GM19324 (cell line): ENCODE measurements around the gene ORMDL3.

Experiments
- ATAC-seq: cut with Tn5 transposase; IDR thresholded peaks from one replicate; pipeline ENCODE4 v1.9.1; 2021; ENCODE audit warnings: mild to moderate bottlenecking, moderate library complexity; ENCODE audit not compliant: unreplicated experiment, low FRiP score

Gene ORMDL3

GRCh38 chr17:39927101-39927928 is at the start of gene ORMDL3, which contains the start of gene LRRC3C:
Gene ORMDL3 (minus strand): TSS chr17:39927601. CDS start chr17:39924203, 3,398 bp downstream.
Gene LRRC3C (plus strand): TSS chr17:39927732. CDS start chr17:39941524, 13,792 bp downstream.
- peak; percentile 89 for ATAC-seq

- ATAC-seq = no peak
Measured at GRCh38 chr17:39975801-39976200, 48.4 kb upstream of the ORMDL3 start.

- no peak for ATAC-seq
Measured at GRCh38 chr17:39974433-39974832, 47.0 kb upstream of the ORMDL3 start.

GRCh38 chr17:39973496-39973895 is 46.1 kb upstream of the ORMDL3 start:
- no peak for ATAC-seq

GRCh38 chr17:39972271-39972670 is 44.9 kb upstream of the ORMDL3 start:
- no peak for ATAC-seq

- no peak for ATAC-seq
Measured at GRCh38 chr17:39971076-39971603, 43.7 kb upstream of the ORMDL3 start.

GRCh38 chr17:39970157-39970692 is 42.8 kb upstream of the ORMDL3 start:
- ATAC-seq = no peak

GRCh38 chr17:39969375-39969774 is 42.0 kb upstream of the ORMDL3 start:
- ATAC-seq = no peak

GRCh38 chr17:39968761-39969160 is 41.4 kb upstream of the ORMDL3 start:
- ATAC-seq = no peak

GRCh38 chr17:39966771-39967170 is 39.4 kb upstream of the ORMDL3 start:
- no peak for ATAC-seq

GRCh38 chr17:39965017-39965699 is 37.8 kb upstream of the ORMDL3 start:
- no peak for ATAC-seq

- ATAC-seq = no peak
Measured at GRCh38 chr17:39963829-39964228, 36.4 kb upstream of the ORMDL3 start.

- no peak for ATAC-seq
Measured at GRCh38 chr17:39962642-39963220, 35.3 kb upstream of the ORMDL3 start, which contains the start of gene GSDMA. Gene GSDMA (plus strand): TSS chr17:39963004. CDS start chr17:39965688, 2,684 bp downstream.

- ATAC-seq = no peak
Measured at GRCh38 chr17:39960524-39961041, 33.2 kb upstream of the ORMDL3 start.

- ATAC-seq = no peak
Measured at GRCh38 chr17:39955726-39956225, 28.4 kb upstream of the ORMDL3 start.

- no peak for ATAC-seq
Measured at GRCh38 chr17:39954876-39955275, 27.5 kb upstream of the ORMDL3 start.

- ATAC-seq = no peak
Measured at GRCh38 chr17:39953471-39953888, 26.1 kb upstream of the ORMDL3 start.

GRCh38 chr17:39952680-39953470 is 25.5 kb upstream of the ORMDL3 start:
- peak; percentile 74 for ATAC-seq

GRCh38 chr17:39951924-39952679 is 24.7 kb upstream of the ORMDL3 start:
- ATAC-seq = no peak
